Ovary (tissue), 10 donors: ENCODE measurements around the gene BAG3. TPM values are rescaled to one million over a fixed set of nuclear protein-coding genes. Genes with fewer than 3 reads are reported as not detected.

Experiments used
- DNase-seq, 5 donors: peaks; one replicate each; pipeline ENCODE4 v3.0.0-alpha.2; 2019 to 2020
- H3K27ac ChIP-seq, 2 donors: fragments of 200-600 bp; one replicate each; pipeline versions ENCODE4 v1.5.1 to v1.8.0; 2019 to 2022
- H3K27me3 ChIP-seq: fragments of 200-600 bp; one replicate; pipeline ENCODE4 v1.8.0; 2022
- H3K36me3 ChIP-seq: fragments of 200-600 bp; sonication (generic); one replicate; pipeline ENCODE4 v1.5.1; 2019
- H3K4me1 ChIP-seq: one replicate; pipeline ENCODE4 v1.8.1; 2013; ENCODE audit warnings: mild to moderate bottlenecking, moderate library complexity; ENCODE audit not compliant: insufficient read depth
- H3K4me3 ChIP-seq: fragments of 200-600 bp; sonication (generic); one replicate; pipeline ENCODE4 v1.5.1; 2017
- H3K9me3 ChIP-seq, 2 donors: fragments of 200-600 bp in 1 of 2; sonication (generic) in 1 of 2; one replicate each; pipeline versions ENCODE4 v1.5.1 to v1.8.1; 2013 to 2019; ENCODE audit warnings: mild to moderate bottlenecking in 1 of 2, moderate library complexity in 1 of 2
- CTCF ChIP-seq, 3 donors: fragments of 450-650 bp in 2 of 3; fragments of 200-600 bp in 1 of 3; IDR thresholded peaks; one replicate each; pipeline versions ENCODE4 v1.5.1 to v1.8.0; 2016 to 2022; ENCODE audit warnings: antibody characterized with exemption in 3 of 3, mild to moderate bottlenecking in 1 of 3
- EP300 ChIP-seq: sonication (generic); formaldehyde crosslinking; IDR thresholded peaks from one replicate; pipeline ENCODE4 v1.6.1; 2017; ENCODE audit warnings: antibody characterized with exemption
- POLR2A ChIP-seq: fragments of 450-650 bp; IDR thresholded peaks from one replicate; pipeline ENCODE4 v1.6.1; 2017; ENCODE audit warnings: antibody characterized with exemption, mild to moderate bottlenecking, moderate library complexity
- WGBS, 3 donors: extraction: QIAGEN DNeasy Blood & Tissue Kit in 1 of 3; methylation state at CpG; one replicate each; pipeline versions ENCODE4 v1.1.5 to v1.1.7; 2013 to 2017; 5-methylcytosine and 5-hydroxymethylcytosine counted together
- intact Hi-C, 4 donors: fragments of 100-400 bp; cut with DNase I; formaldehyde crosslinking; loops; one replicate each; pipeline versions ENCODE4 v1.11.0 to v1.15.1; 2022 to 2023
- long read RNA-seq, 3 donors: library from polyadenylated mRNA in 2 of 3; unstranded in 2 of 3; transcript quantifications; one replicate each; pipeline ENCODE4 v2.0.0 and lab custom pipeline, GENCODE V29; 2021 to 2026
- polyA plus RNA-seq, 2 donors: library from polyadenylated mRNA; stranded (reverse); fragments of 200-250 nt in 1 of 2; fragments of 350-450 nt in 1 of 2; fragmentation: Illumina TruSeq in 1 of 2; extraction: RNeasy Lipid Tissue Mini Kit (QIAGEN cat#74804) in 1 of 2; gene quantifications; one replicate each; pipeline ENCODE4 v1.2.3, GENCODE V29; 2013 to 2014
- total RNA-seq, 7 donors: library from RNA; depleted of rRNA in 2 of 7; stranded (reverse); fragments of >200 nt in 2 of 7; fragmentation: NEBNext Ultra II Directional in 3 of 7; extraction: Animal tissue kit (Norgen Biotek cat#: 25700) in 3 of 7; gene quantifications; one replicate each; pipeline versions ENCODE4 v1.1.0 to v1.2.4, GENCODE V29; 2016 to 2023
- donor health status: DM: no; HTN: no; CAD: no; lungs with moderate emphysema.
- donor health status: DM: no; HTN: no; CAD: no.
- donor health status: Bipolar disorder and iron deficiency.
- donor health status: DM: yes; HTN: yes; CAD: no.
- donor health status: DM: no; HTN: no; CAD: no.
- donor health status: DM: yes; HTN: yes; CAD: no.

Gene BAG3
- total RNA-seq: 10 to 100 TPM; 13.7 to 33.5 (median 29.6) TPM
- polyA plus RNA-seq: 10 to 100 TPM; 14.4 to 26.9 TPM
- long read RNA-seq, donor 1, transcript BAG3-201 (4 exons, 2,571 nt): major isoform, 7 of 22 reads
- long read RNA-seq, donor 1, partial matches to known transcripts: 15 of 22 reads
- long read RNA-seq, donor 1, other reads (novel, unspliced or antisense): 0 of 22 reads
- long read RNA-seq, donor 2, transcript BAG3-201 (4 exons, 2,571 nt): major isoform, 10 of 17 reads
- long read RNA-seq, donor 2, partial matches to known transcripts: 7 of 17 reads
- long read RNA-seq, donor 2, other reads (novel, unspliced or antisense): 0 of 17 reads
- long read RNA-seq, donor 3, transcript BAG3-201 (4 exons, 2,571 nt): major isoform, 46 of 63 reads
- long read RNA-seq, donor 3, partial matches to known transcripts: 5 of 63 reads
- long read RNA-seq, donor 3, other reads (novel, unspliced or antisense): 12 of 63 reads

GRCh38 chr10:119650692-119651513 lies at the start of gene BAG3:
TSS of gene BAG3 (plus strand) at chr10:119651380. CDS start at chr10:119651676, 296 bp downstream.
- WGBS, 3 donors: 0 to 1% (median 1%) methylated on average over 54 to 60 of the region's 60 CpGs
- H3K27me3 ChIP-seq: no peaks in the 10 kb centered on the region
- peak; percentile 94 to 97 (median 95) for DNase-seq
- intact Hi-C loops: loop anchor here in 2 of 4 donors (5.0 to 10.0 kb wide), 2 partner anchors 49 to 56 kb away; partner anchors contain the start of gene TIAL1 (in 1 of the 2)
- peak within 1 kb of the TSS; percentile 80 for H3K4me3 ChIP-seq
- H3K27ac ChIP-seq: peak within 1 kb of the TSS; percentile 88 to 93
- no peaks in the 10 kb centered on the region for H3K36me3 ChIP-seq
- TF ChIP-seq CTCF (IDR thresholded peaks at IDR 0.05) (no peak), EP300 (no peak), POLR2A (peak; percentile 70)
- H3K4me1 ChIP-seq: peaks cover 11% of the 10 kb centered on the region
- H3K9me3 ChIP-seq: no peaks in the 10 kb centered on the region

GRCh38 chr10:119602241-119603095 lies 48.7 kb upstream of the BAG3 start:
- Histone ChIP-seq H3K9me3 (no peaks in the 10 kb centered on the region), H3K4me1 (peaks cover 1% of the 10 kb centered on the region), H3K27ac (no peak overlapping the region), H3K4me3 (no peak overlapping the region), H3K27me3 (no peaks in the 10 kb centered on the region), H3K36me3 (no peaks in the 10 kb centered on the region)
- DNase-seq: no peak
- TF ChIP-seq CTCF (IDR thresholded peaks at IDR 0.05): no peak
- no peak for TF ChIP-seq EP300
- no peak for TF ChIP-seq POLR2A
- intact Hi-C loops: loop anchor here in 1 of 4 donors (5.0 kb wide), 1 partner anchor 50 kb away; the partner anchor contains the start of gene BAG3
- 58 to 63% (median 60%) methylated on average over 2 of the region's 2 CpGs for WGBS, 3 donors

GRCh38 chr10:119604468-119604867 lies 46.7 kb upstream of the BAG3 start:
- no peak overlapping the region for H3K27ac ChIP-seq
- no peaks in the 10 kb centered on the region for H3K27me3 ChIP-seq
- no peak for DNase-seq
- TF ChIP-seq EP300: no peak
- no peak for TF ChIP-seq POLR2A
- H3K36me3 ChIP-seq: no peaks in the 10 kb centered on the region
- H3K4me1 ChIP-seq: no peaks in the 10 kb centered on the region
- H3K4me3 ChIP-seq: no peak overlapping the region
- no peaks in the 10 kb centered on the region for H3K9me3 ChIP-seq
- intact Hi-C loops: loop anchor here in 1 of 4 donors (5.0 kb wide), 1 partner anchor 48 kb away; the partner anchor contains the start of gene BAG3

- Histone ChIP-seq H3K9me3 (no peaks in the 10 kb centered on the region), H3K27me3 (no peaks in the 10 kb centered on the region), H3K4me1 (no peaks in the 10 kb centered on the region), H3K36me3 (no peaks in the 10 kb centered on the region), H3K27ac (no peak overlapping the region), H3K4me3 (no peak overlapping the region)
- 17 to 25% (median 18%) methylated on average over 15 of the region's 15 CpGs for WGBS, 3 donors
- TF ChIP-seq POLR2A: no peak
- intact Hi-C loops: no loop called here
- DNase-seq: peak in 4 of 5 donors; percentile 18 to 33 (median 26)
Measured at GRCh38 chr10:119608316-119609155, 42.6 kb upstream of the BAG3 start.
